Neural progenitor cell (in vitro differentiated cells): Measurements from ENCODE around the gene THOC5.

Experiments used
- CTCF ChIP-seq: fragments of 200-600 bp; sonication (generic); IDR thresholded peaks from 2 replicates; pipeline ENCODE4 v1.5.1; 2017; ENCODE audit warnings: antibody characterized with exemption, mild to moderate bottlenecking
- EZH2 ChIP-seq: fragments of 200-600 bp; sonication (generic); IDR thresholded peaks from 2 replicates; pipeline ENCODE4 v1.6.1; 2017; ENCODE audit warnings: antibody characterized with exemption, mild to moderate bottlenecking, moderate library complexity

- TF ChIP-seq CTCF, result no peak
- no peak for TF ChIP-seq EZH2
These were observed 80.6 kb downstream of the THOC5 start for GRCh38 chr22:29473001-29473400.
